ENCODE results near the gene SLC20A1.

DNA sequence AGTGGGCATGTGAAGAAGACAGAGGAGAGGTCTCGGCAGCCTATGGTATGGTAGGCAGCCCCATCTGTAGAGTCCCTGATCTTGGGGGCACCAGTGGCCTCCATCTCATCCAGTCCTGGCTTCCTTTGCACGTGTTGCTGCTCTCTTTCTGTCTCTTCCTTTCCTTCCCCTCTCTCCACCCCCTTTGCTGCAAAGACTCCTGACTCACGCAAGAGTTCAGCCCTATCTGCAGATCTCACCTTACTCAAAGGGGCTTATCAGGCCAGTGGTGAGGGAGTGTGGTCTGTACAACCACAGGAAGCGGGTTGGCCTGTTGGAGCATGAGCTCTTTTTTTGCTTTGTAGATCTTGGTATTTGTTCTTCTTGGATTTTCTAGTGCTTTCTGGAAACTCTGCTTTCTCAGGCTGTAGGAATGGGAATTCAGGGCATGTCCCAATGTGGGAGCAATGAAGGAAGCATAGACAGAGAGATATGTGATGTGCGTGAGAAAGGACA, 60.5 kb downstream of the SLC20A1 start:
- TF ChIP-seq, protein P1, sequence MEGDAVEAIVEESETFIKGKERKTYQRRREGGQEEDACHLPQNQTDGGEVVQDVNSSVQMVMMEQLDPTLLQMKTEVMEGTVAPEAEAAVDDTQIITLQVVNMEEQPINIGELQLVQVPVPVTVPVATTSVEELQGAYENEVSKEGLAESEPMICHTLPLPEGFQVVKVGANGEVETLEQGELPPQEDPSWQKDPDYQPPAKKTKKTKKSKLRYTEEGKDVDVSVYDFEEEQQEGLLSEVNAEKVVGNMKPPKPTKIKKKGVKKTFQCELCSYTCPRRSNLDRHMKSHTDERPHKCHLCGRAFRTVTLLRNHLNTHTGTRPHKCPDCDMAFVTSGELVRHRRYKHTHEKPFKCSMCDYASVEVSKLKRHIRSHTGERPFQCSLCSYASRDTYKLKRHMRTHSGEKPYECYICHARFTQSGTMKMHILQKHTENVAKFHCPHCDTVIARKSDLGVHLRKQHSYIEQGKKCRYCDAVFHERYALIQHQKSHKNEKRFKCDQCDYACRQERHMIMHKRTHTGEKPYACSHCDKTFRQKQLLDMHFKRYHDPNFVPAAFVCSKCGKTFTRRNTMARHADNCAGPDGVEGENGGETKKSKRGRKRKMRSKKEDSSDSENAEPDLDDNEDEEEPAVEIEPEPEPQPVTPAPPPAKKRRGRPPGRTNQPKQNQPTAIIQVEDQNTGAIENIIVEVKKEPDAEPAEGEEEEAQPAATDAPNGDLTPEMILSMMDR (IDR thresholded peaks at IDR 0.05; ENCODE audit: insufficient read depth, low read length, poor library complexity, severe bottlenecking): no peak
- TF ChIP-seq EZH2phosphoT487 (conservative IDR thresholded peaks at IDR 0.05; ENCODE audit: low read length): no peak

Measured in SU-DHL-6 (cell line).